Left cardiac atrium (tissue), 4 donors: ENCODE measurements around the gene CDK14. TPM values are rescaled to one million over a fixed set of nuclear protein-coding genes. Genes with fewer than 3 reads are reported as not detected.

Source experiments
- ATAC-seq, 2 donors: fragments of 200-7000 bp; cut with Tn5 transposase; one replicate each; pipeline ENCODE4 v1.9.1; 2020; ENCODE audit warnings: mild to moderate bottlenecking in 2 of 2, moderate library complexity in 2 of 2
- DNase-seq: peaks from one replicate; pipeline ENCODE4 v3.0.0-alpha.2; 2020
- intact Hi-C, 2 donors: fragments of 100-400 bp; cut with DNase I; formaldehyde crosslinking; loops; one replicate each; pipeline versions ENCODE4 v1.14.1 to v1.15.1; 2022 to 2023
- total RNA-seq, 2 donors: library from RNA; stranded (reverse); fragmentation: NEBNext Ultra II Directional; extraction: Animal tissue kit (Norgen Biotek cat#: 25700); gene quantifications; one replicate each; pipeline ENCODE4 v1.2.1, GENCODE V29; 2021
- donor health status: DM: no; HTN: yes; CAD: no.
- donor health status: DM: no; HTN: yes; CAD: no; lungs with severe emphysema.
- donor health status: DM: yes; HTN: yes; CAD: no.
- donor health status: Dilated cardiomyopathy.

CDK14 gene
- total RNA-seq, 2 donors from 2014 or later = 35.9 to 53.5 TPM

GRCh38 chr7:90988996-90989765 is 393.1 kb downstream of the CDK14 start:
- intact Hi-C loops = no loop called here

DNA sequence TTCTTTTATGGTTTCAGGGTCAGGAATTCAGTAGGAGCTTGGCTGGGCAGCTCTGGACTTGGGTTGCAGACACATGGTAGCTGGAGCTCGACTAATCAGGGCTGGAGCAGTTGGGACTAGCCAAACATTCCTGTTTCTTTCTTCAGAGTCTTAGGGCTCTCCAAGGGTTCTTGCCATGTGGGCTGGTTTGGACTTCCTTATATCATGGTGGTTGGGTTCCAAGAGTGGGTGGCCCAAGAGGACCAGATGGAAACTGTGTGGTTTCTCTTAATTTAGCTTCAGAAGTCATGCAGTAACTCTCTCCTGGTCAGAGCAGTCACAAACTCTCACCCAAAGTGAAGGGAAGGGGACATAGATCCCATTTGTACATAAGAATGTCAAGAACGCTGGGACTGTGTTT is 398.0 kb downstream of the CDK14 start:
- intact Hi-C loops = no loop called here
- DNase-seq (no peak), ATAC-seq (peak; percentile 55 to 92)

More at GRCh38 chr7:90988996-90989765, 393.1 kb downstream of the CDK14 start:
- ATAC-seq (no peak), DNase-seq (no peak)

GRCh38 chr7:90994601-90995000 is 398.5 kb downstream of the CDK14 start:
- intact Hi-C loops = no loop called here
- peak in 1 of 2 donors; percentile 34 for ATAC-seq
- no peak for DNase-seq

- no peak for ATAC-seq
- intact Hi-C loops = no loop called here
Measured at GRCh38 chr7:90995996-90996395, 399.9 kb downstream of the CDK14 start.

GRCh38 chr7:90999989-91000979 is 404.2 kb downstream of the CDK14 start:
- DNase-seq (no peak), ATAC-seq (no peak)
- intact Hi-C loops = no loop called here

More at GRCh38 chr7:90995996-90996395, 399.9 kb downstream of the CDK14 start:
- DNase-seq = no peak

DNA sequence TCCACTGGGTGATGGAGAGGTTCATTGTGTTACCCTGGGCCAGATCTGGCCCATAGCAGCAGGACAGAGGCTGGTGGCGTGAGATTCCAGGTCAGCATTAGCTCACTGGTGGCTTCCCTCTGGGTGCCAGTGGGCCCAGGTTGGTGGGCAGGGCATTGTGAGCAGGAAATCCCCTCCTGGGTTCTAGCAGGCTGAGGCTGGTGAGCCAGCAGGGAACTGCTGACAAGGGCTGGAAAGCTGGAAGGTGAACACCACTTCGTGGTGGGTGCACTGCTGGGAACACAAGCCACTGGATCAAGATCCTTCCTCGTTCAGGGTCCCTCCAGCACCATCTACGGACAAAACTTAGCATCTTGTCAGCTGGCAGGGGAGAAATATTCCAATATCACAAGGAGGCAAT is 408.9 kb downstream of the CDK14 start:
- no peak for DNase-seq
- intact Hi-C loops = no loop called here
- ATAC-seq = no peak

GRCh38 chr7:91005841-91006240 is 409.7 kb downstream of the CDK14 start:
- ATAC-seq (no peak), DNase-seq (no peak)
- intact Hi-C loops = no loop called here

GRCh38 chr7:91007371-91007770 is 411.2 kb downstream of the CDK14 start:
- ATAC-seq = no peak
- intact Hi-C loops = no loop called here
- DNase-seq = no peak

- intact Hi-C loops = no loop called here
- DNase-seq (no peak), ATAC-seq (no peak)
Measured at GRCh38 chr7:91013078-91013477, 417.0 kb downstream of the CDK14 start.

GRCh38 chr7:91019686-91020385 is 423.7 kb downstream of the CDK14 start:
- DNase-seq (no peak), ATAC-seq (no peak)
- intact Hi-C loops = no loop called here

DNA sequence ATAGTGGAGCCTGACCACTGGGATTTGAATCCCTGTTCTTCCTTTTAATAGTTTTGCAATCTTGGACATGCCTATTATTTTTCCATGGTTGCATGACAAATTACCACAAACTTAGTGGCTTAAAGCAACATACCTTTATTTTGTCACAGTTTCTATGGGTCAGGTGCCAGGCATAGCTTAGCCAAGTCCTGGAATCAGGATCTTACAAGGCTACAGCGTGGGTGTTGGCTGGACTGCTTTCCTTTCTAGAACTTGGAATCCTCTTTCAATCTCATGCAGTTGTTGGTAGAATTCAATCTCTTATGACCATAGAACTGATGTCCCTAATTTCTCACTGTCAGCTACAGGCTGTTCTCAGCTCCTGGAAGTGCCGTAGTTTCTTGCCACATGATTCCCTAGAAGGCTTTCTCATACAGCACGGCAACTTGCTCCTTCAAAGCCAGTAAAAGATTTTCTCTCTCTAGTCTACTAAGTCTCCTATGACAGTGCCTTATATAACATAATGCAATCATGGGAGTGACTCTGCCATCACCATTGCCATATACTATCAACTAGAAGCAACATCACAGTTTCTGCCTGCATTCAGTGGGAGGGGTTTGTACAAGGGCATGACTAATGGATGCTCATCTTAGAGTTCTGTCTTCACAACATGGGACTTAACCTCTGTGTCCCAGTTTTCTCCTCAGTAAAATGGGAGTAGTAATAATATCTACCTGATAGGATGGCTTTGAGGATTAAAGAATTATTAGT is 424.7 kb downstream of the CDK14 start:
- ATAC-seq = no peak
- intact Hi-C loops = no loop called here
- no peak for DNase-seq

GRCh38 chr7:91021956-91022355 is 425.8 kb downstream of the CDK14 start:
- ATAC-seq = no peak

DNA sequence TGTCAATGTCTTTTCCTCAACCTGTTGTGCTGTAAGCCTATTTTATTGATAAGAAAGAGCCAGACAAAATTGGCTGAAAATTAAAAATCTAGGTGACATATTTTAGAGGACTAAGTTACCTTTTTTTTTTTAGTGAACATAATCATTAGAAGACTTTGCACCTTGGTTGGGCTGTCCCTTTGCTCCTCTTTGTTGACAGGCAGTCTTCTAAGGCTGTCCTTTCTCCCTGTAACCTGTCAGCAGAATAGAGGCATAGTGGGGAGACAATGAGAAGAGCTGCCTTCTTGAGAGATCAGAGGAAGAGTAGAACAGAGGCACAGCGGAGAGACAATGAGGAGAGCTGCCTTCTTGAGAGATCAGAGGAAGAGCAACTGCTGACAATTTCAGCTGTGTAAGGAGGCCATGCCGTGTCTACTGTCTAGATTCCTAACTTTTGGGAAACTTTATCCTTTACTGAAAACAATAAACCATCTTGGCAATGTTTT is 429.8 kb downstream of the CDK14 start:
- intact Hi-C loops = no loop called here
- no peak for DNase-seq
- no peak for ATAC-seq

More at GRCh38 chr7:91021956-91022355, 425.8 kb downstream of the CDK14 start:
- DNase-seq = no peak
- intact Hi-C loops = no loop called here

GRCh38 chr7:91029688-91030087 is 433.6 kb downstream of the CDK14 start:
- intact Hi-C loops = loop anchor here (5.0 to 10.0 kb wide), 4 partner anchors 175 to 577 kb away; partner anchors contain the start of gene PTTG1IP2 (in 1 of the 2)
- DNase-seq (no peak), ATAC-seq (no peak)

- no peak for ATAC-seq
- intact Hi-C loops = loop anchor here (5.0 to 10.0 kb wide), 4 partner anchors 176 to 579 kb away; partner anchors contain the start of gene PTTG1IP2 (in 1 of the 2)
- DNase-seq = no peak
Measured at GRCh38 chr7:91030680-91031380, 434.7 kb downstream of the CDK14 start.

DNA sequence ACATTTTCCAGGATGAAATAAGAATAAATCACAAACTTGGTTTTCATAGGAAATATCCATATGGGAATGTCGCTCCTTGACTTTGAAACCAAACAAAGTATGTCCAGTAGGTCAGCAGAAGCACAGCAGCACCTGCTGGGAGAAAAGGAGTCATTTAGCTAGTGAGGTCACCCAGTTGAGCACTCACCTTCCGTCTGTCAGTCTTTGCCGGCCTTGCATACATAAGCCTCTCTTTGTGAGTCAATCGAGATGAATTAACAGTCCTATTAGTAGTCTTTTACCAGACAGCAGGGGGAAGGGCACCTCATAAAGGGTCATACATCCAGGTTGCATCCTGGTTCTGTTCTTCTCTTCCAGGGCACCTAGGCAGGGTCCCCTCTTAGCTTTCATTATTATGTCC is 435.6 kb downstream of the CDK14 start:
- ATAC-seq (no peak), DNase-seq (no peak)
- intact Hi-C loops = loop anchor here (5.0 to 10.0 kb wide), 4 partner anchors 177 to 579 kb away; partner anchors contain the start of gene PTTG1IP2 (in 1 of the 2)

DNA sequence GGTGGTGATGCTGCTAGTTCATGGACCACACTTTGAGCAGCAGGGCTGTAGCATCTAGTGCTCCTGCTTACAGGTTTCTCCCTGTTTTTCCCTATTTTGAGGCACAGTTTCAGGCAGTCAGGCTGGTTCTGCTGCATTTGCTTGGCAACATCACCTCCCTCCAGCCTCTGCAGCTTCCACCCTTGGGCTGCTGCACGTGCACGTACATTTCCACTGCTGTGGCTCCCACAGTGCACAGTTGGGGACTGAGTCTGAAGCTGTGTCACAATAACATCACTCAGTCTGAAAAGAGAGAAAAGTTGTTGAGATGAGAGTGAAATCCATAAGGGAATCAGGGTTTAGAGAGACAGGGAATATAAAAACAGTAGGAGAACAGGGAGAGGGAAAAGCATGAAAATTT is 437.5 kb downstream of the CDK14 start:
- intact Hi-C loops = loop anchor here (5.0 to 10.0 kb wide), 4 partner anchors 179 to 581 kb away; partner anchors contain the start of gene PTTG1IP2 (in 1 of the 2)

More for the DNA sequence above, 437.5 kb downstream of the CDK14 start:
- ATAC-seq = no peak
- no peak for DNase-seq
